ENCODE data around the gene FUT8. TPM values are rescaled to one million over a fixed set of nuclear protein-coding genes. Genes with fewer than 3 reads are reported as not detected.

Gene FUT8
- total RNA-seq, 1 donor, result 124 TPM

DNA sequence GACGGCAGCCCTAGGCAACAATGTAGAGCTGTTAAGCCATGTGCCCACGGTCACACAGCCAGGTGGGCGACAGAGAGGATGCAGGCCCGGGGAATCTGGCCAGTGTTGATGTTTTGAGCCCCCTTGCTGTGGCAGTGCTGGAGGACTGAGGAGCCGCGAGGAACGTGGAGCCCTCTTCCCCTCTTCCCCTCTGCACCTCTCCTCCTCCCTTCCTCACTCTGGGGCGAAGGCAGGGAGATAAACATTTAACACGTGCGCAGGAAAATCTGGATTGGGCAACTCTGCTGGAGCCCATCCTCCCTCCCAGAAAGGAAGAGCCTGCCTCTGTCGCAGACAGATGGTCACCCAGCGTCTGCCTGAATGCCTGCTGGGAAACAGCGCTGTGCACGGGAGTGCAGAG, 376.8 kb downstream of the FUT8 start:
- H3K4me3 ChIP-seq (ENCODE audit: insufficient read depth, low read length), result no peak overlapping the region
- TF ChIP-seq CTCF (IDR thresholded peaks at IDR 0.05; ENCODE audit: extremely low read depth, low read depth, low read length), result no peak
- no peak overlapping the region for H3K4me2 ChIP-seq (ENCODE audit: insufficient read depth, low read length)
- peaks cover 6% of the 10 kb centered on the region for H3K27me3 ChIP-seq (ENCODE audit: insufficient read depth, low read length)
- H3K4me1 ChIP-seq (ENCODE audit: insufficient read depth, low read length), result peaks cover 13% of the 10 kb centered on the region
- no peak overlapping the region for H2AFZ ChIP-seq (ENCODE audit: low read length)
- H4K20me1 ChIP-seq (ENCODE audit: insufficient read depth, low read length), result no peaks in the 10 kb centered on the region
- H3K36me3 ChIP-seq (ENCODE audit: insufficient read depth, low read length), result no peaks in the 10 kb centered on the region
- no peaks in the 10 kb centered on the region for H3K79me2 ChIP-seq (ENCODE audit: insufficient read depth, low read length)
- H3K9me3 ChIP-seq (ENCODE audit: low read depth, low read length), result no peaks in the 10 kb centered on the region
- no peak for DNase-seq (ENCODE audit: insufficient read length, low spot score, missing footprints)
- H3K27ac ChIP-seq (ENCODE audit: low read depth, low read length), result no peak overlapping the region

DNA sequence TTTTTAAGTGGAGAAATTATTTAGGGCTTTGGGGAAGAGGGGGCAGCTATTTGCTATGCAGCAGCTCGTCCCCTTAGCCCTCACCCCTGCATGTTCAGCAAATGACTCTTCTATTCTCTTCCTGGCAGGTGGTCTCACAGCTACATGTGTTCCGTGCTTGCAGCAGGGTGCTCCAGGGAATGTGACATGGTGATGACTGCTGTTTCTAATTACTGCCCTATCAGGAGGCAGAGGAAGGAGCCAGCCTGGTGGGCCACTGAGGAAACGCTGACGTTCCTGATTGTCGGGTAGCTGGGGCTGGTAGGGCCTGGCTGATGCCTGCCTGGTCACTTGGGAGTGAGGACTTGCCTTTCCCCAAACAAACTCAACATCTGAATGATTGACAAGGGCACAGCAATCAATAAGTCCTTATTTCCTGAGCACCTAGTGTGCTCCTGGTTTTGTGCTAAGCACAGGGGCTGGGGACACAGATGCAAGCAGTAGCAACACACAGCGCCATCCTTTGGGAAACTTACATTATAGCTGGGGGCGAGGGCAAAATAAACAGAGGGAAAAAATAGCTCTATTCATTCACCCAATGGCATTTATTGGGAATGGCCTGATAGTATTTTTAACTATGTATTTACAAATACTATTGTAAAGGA, 377.8 kb downstream of the FUT8 start:
- no peak for TF ChIP-seq CTCF (IDR thresholded peaks at IDR 0.05; ENCODE audit: extremely low read depth, low read depth, low read length)
- no peak overlapping the region for H2AFZ ChIP-seq (ENCODE audit: low read length)
- H3K27ac ChIP-seq (ENCODE audit: low read depth, low read length), result no peak overlapping the region
- H3K4me1 ChIP-seq (ENCODE audit: insufficient read depth, low read length), result peaks cover 13% of the 10 kb centered on the region
- H3K4me2 ChIP-seq (ENCODE audit: insufficient read depth, low read length), result no peak overlapping the region
- no peaks in the 10 kb centered on the region for H3K79me2 ChIP-seq (ENCODE audit: insufficient read depth, low read length)
- no peaks in the 10 kb centered on the region for H3K36me3 ChIP-seq (ENCODE audit: insufficient read depth, low read length)
- peaks cover 3% of the 10 kb centered on the region for H3K27me3 ChIP-seq (ENCODE audit: insufficient read depth, low read length)
- H3K9me3 ChIP-seq (ENCODE audit: low read depth, low read length), result no peaks in the 10 kb centered on the region
- no peak overlapping the region for H3K4me3 ChIP-seq (ENCODE audit: insufficient read depth, low read length)
- H4K20me1 ChIP-seq (ENCODE audit: insufficient read depth, low read length), result no peaks in the 10 kb centered on the region
- no peak for DNase-seq (ENCODE audit: insufficient read length, low spot score, missing footprints)

- Histone ChIP-seq H2AFZ (ENCODE audit: low read length) (no peak overlapping the region), H4K20me1 (ENCODE audit: insufficient read depth, low read length) (no peaks in the 10 kb centered on the region), H3K4me2 (ENCODE audit: insufficient read depth, low read length) (no peak overlapping the region), H3K4me1 (ENCODE audit: insufficient read depth, low read length) (peaks cover 13% of the 10 kb centered on the region), H3K27ac (ENCODE audit: low read depth, low read length) (no peak overlapping the region), H3K79me2 (ENCODE audit: insufficient read depth, low read length) (no peaks in the 10 kb centered on the region), H3K27me3 (ENCODE audit: insufficient read depth, low read length) (no peaks in the 10 kb centered on the region), H3K9me3 (ENCODE audit: low read depth, low read length) (no peaks in the 10 kb centered on the region), H3K36me3 (ENCODE audit: insufficient read depth, low read length) (no peaks in the 10 kb centered on the region), H3K4me3 (ENCODE audit: insufficient read depth, low read length) (no peak overlapping the region)
- no peak for TF ChIP-seq CTCF (IDR thresholded peaks at IDR 0.05; ENCODE audit: extremely low read depth, low read depth, low read length)
- DNase-seq (ENCODE audit: insufficient read length, low spot score, missing footprints), result peak; percentile 31
These were observed 378.9 kb downstream of the FUT8 start for GRCh38 chr14:65791191-65791981.

- H3K36me3 ChIP-seq (ENCODE audit: insufficient read depth, low read length), result no peaks in the 10 kb centered on the region
- H3K4me1 ChIP-seq (ENCODE audit: insufficient read depth, low read length), result peaks cover 13% of the 10 kb centered on the region
- no peak for DNase-seq (ENCODE audit: insufficient read length, low spot score, missing footprints)
- no peak overlapping the region for H2AFZ ChIP-seq (ENCODE audit: low read length)
- H3K4me3 ChIP-seq (ENCODE audit: insufficient read depth, low read length), result no peak overlapping the region
- no peak for TF ChIP-seq CTCF (IDR thresholded peaks at IDR 0.05; ENCODE audit: extremely low read depth, low read depth, low read length)
- no peaks in the 10 kb centered on the region for H3K79me2 ChIP-seq (ENCODE audit: insufficient read depth, low read length)
- H3K27me3 ChIP-seq (ENCODE audit: insufficient read depth, low read length), result no peaks in the 10 kb centered on the region
- H3K4me2 ChIP-seq (ENCODE audit: insufficient read depth, low read length), result peak overlapping the region; percentile 54
- H3K27ac ChIP-seq (ENCODE audit: low read depth, low read length), result no peak overlapping the region
- H3K9me3 ChIP-seq (ENCODE audit: low read depth, low read length), result no peaks in the 10 kb centered on the region
- no peaks in the 10 kb centered on the region for H4K20me1 ChIP-seq (ENCODE audit: insufficient read depth, low read length)
These were observed 379.8 kb downstream of the FUT8 start for GRCh38 chr14:65792208-65792905.
